HEK293 (cell line): ENCODE results near the gene CAP1.

Experiments
- CTCF ChIA-PET: fragments of 350-600 bp; formaldehyde crosslinking; extraction: SDS; loops from one replicate; lab custom pipeline; 2021; ENCODE audit warnings: antibody characterized with exemption; lab: Yijun Ruan, JAX
- POLR2A ChIA-PET: fragments of 300-600 bp; formaldehyde crosslinking; extraction: SDS; loops from one replicate; lab custom pipeline; 2020; ENCODE audit warnings: antibody characterized with exemption, inconsistent platforms; lab: Yijun Ruan, JAX
- H3K27ac ChIP-seq: fragments of 200-500 bp; sonication (Bioruptor generic); 2 replicates; pipeline ENCODE4 v1.5.1; 2014; ENCODE audit warnings: low read depth, low read length, control low read depth, inconsistent platforms; ENCODE audit errors: extremely low read depth
- H3K36me3 ChIP-seq, 2 experiments: fragments of 200-500 bp in 1 of 2; sonication (Bioruptor generic) in 1 of 2; 1 replicate in 1 of 2; 2 replicates in 1 of 2; pipeline ENCODE4 v1.5.1; 2014 to 2017; ENCODE audit warnings: inconsistent platforms in 2 of 2, low read length in 2 of 2; ENCODE audit not compliant: control insufficient read depth in 2 of 2, insufficient read depth in 1 of 2
- H3K4me1 ChIP-seq: fragments of 200-500 bp; sonication (Bioruptor generic); 2 replicates; pipeline ENCODE4 v1.5.1; 2014; ENCODE audit warnings: mild to moderate bottlenecking, low read length, inconsistent platforms; ENCODE audit not compliant: control insufficient read depth, insufficient read depth
- H3K4me3 ChIP-seq: 2 replicates; pipeline ENCODE4 v1.5.1; 2011; ENCODE audit warnings: low read depth, mild to moderate bottlenecking, control low read depth, low read length, moderate library complexity
- H3K9me3 ChIP-seq: fragments of 200-500 bp; sonication (Bioruptor generic); 2 replicates; pipeline ENCODE4 v1.5.1; 2014; ENCODE audit warnings: low read depth, low read length, inconsistent platforms; ENCODE audit not compliant: control insufficient read depth, insufficient read depth
- GLIS1 ChIP-seq: fragments of 450-650 bp; formaldehyde crosslinking; IDR thresholded peaks from 2 replicates; pipeline ENCODE4 v1.5.1; 2016; ENCODE audit warnings: missing biosample characterization, missing genetic modification characterization
- OVOL3 ChIP-seq: fragments of 450-650 bp; formaldehyde crosslinking; IDR thresholded peaks from 2 replicates; pipeline ENCODE4 v1.5.1; 2016; ENCODE audit warnings: missing biosample characterization, missing genetic modification characterization
- ZIC2 ChIP-seq: fragments of 450-650 bp; formaldehyde crosslinking; IDR thresholded peaks from 2 replicates; pipeline ENCODE4 v1.5.1; 2016; ENCODE audit warnings: missing biosample characterization, missing genetic modification characterization
- ZNF146 ChIP-seq: fragments of 450-650 bp; formaldehyde crosslinking; IDR thresholded peaks from 2 replicates; pipeline ENCODE4 v1.5.1; 2016; ENCODE audit warnings: missing biosample characterization, missing genetic modification characterization
- ZNF350 ChIP-seq: fragments of 450-650 bp; formaldehyde crosslinking; IDR thresholded peaks from 2 replicates; pipeline ENCODE4 v1.5.0; 2017; ENCODE audit warnings: missing biosample characterization, mild to moderate bottlenecking, missing genetic modification characterization
- ZNF37A ChIP-seq: fragments of 450-650 bp; IDR thresholded peaks from 2 replicates; pipeline ENCODE4 v1.5.1; 2018; ENCODE audit warnings: missing biosample characterization, missing genetic modification characterization
- ZNF629 ChIP-seq: fragments of 450-650 bp; formaldehyde crosslinking; IDR thresholded peaks from 2 replicates; pipeline ENCODE4 v1.5.1; 2017; ENCODE audit warnings: missing biosample characterization, missing genetic modification characterization
- ZSCAN16 ChIP-seq: fragments of 450-650 bp; formaldehyde crosslinking; IDR thresholded peaks from 2 replicates; pipeline ENCODE4 v1.5.1; 2016; ENCODE audit warnings: missing biosample characterization, missing genetic modification characterization
- TF ChIP-seq, protein P1 (sequence below): fragments of 450-650 bp; formaldehyde crosslinking; optimal IDR thresholded peaks from 2 replicates; pipeline ENCODE3; 2016; ENCODE audit warnings: missing biosample characterization, mild to moderate bottlenecking, missing genetic modification characterization
- TF ChIP-seq, protein P2 (sequence below): fragments of 450-650 bp; formaldehyde crosslinking; IDR thresholded peaks from 2 replicates; pipeline ENCODE4 v1.5.1; 2016; ENCODE audit warnings: missing biosample characterization, missing genetic modification characterization, low read depth
- TF ChIP-seq, protein P3 (sequence below): fragments of 450-650 bp; formaldehyde crosslinking; IDR thresholded peaks from 2 replicates; pipeline ENCODE4 v1.5.1; 2016; ENCODE audit warnings: missing biosample characterization, missing genetic modification characterization

The CAP1 gene

DNA sequence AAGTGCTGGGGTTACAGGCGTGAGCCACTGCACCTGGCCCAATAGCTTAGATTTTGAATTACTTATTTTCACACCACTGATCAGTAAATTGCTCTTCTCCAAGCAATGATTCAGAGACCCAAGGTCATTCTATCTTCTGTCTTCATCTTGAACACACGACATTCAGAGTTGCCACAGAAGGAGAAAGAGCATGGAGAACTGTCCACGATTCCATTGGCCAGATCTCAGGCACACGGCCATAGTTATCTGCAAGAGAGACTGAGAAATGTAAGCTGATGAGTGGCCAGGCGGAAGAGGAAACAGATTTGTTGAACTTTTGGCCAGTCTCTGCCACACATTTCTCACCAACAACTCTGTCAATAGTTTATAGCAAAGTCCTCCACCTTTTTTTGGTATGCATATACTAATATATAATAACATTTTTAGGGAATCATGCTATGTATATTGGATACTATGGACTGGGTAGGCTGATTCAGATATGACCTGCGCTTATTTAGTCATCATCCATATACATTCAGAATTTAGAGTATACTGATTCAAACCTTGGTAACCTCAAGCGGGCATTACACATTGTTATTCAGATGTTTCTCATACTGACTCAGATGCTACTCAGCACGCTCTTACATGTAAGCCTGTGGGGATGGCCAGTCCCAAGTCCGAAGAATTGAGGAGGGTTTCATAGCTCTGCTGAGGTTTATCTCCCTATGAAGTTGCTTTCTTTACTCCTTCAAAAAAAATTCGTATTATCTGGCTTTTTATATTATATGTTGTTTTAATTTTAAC lies 25.5 kb upstream of the CAP1 start:
- Histone ChIP-seq H3K9me3 (no peaks in the 10 kb centered on the region), H3K4me3 (no peak overlapping the region), H3K4me1 (no peaks in the 10 kb centered on the region), H3K27ac (no peak overlapping the region), H3K36me3 (no peaks in the 10 kb centered on the region)
- TF ChIP-seq ZNF146 (tag by site-specific recombination) (no peak), ZNF629 (tag by site-specific recombination) (no peak), OVOL3 (tag by site-specific recombination) (no peak)
- TF ChIP-seq, protein P1, sequence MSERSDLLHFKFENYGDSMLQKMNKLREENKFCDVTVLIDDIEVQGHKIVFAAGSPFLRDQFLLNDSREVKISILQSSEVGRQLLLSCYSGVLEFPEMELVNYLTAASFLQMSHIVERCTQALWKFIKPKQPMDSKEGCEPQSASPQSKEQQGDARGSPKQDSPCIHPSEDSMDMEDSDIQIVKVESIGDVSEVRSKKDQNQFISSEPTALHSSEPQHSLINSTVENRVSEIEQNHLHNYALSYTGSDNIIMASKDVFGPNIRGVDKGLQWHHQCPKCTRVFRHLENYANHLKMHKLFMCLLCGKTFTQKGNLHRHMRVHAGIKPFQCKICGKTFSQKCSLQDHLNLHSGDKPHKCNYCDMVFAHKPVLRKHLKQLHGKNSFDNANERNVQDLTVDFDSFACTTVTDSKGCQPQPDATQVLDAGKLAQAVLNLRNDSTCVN = no peak
- POLR2A ChIA-PET = interaction anchor here (1.3 kb wide), 1 partner anchor 25 kb away, joined by 4 read pairs; the partner anchor contains the start of gene CAP1
- CTCF ChIA-PET = interaction anchor here (0.6 to 3.1 kb wide), 4 partner anchors 17 to 137 kb away, joined by 3 to 15 read pairs (median 3); no protein-coding TSS in a partner anchor

DNA sequence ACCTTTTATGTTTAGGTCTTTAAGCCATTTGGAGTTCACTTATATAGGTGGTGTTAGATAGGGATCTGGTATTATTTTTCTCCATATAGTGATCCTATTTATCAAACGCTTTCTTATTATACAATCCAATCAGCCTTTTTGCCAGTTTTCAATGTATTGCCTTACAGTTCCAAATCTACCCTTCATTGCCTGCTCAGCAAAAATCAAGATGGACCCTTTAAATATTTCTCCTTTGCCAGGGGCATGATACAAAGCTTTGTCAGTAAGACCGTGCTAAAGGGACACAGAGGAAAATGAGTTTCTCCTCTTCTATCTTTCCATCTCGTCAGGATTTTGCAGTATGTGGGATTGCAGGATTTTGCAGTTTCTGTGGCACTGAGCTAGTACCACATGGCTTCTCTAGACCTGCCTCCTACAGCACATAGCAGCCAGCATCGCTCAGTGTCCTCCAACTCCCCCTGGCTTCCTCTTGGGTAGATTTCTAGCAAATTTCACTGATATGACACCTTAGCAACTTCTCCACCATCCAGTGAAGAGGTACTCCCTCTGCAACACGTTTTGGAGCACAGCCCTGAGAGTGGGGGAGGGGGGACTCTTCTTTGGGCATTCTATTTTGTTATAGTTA lies 22.5 kb upstream of the CAP1 start:
- CTCF ChIA-PET = interaction anchor here (0.7 kb wide), 2 partner anchors 198 to 489 kb away, joined by 4 to 6 read pairs; no protein-coding TSS in a partner anchor

DNA sequence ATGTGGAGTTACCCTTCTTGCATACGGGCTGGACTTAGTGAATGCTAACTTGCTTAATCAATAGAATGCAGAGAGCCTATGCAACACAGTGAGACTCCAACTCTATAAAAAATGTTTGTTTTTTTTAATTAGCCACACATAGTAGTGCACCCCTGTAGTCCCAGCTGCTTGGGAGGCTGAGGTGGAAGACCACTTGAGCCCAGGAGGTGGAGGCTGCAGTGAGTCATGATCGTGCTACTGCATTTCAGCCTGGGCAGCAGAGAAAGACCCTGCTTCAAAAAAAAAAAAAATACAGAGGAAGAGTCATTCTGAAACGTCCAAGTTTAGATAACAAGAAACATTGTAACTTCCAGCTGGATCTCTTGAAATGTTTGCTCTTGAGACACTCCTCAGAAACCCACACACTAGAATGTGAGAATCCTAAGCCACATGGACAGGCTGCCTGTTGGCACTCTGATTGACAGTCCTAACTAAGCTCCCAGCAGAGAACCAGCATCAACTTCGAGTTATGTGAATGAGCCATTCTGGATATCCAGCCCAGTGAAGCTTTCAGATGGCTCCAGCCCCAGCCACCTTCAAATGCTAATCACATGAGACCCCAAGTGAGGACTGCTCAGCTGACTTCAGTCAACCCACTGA lies 20.0 kb upstream of the CAP1 start:
- no peaks in the 10 kb centered on the region for H3K9me3 ChIP-seq
- no peak overlapping the region for H3K4me3 ChIP-seq
- POLR2A ChIA-PET = no interaction called here
- peak; percentile 31; the same call in 1 of the 2 replicates for TF ChIP-seq GLIS1
- no peak for TF ChIP-seq ZNF37A (tag by site-specific recombination)
- TF ChIP-seq ZSCAN16 (tag by site-specific recombination) = no peak
- H3K27ac ChIP-seq = no peak overlapping the region
- no peaks in the 10 kb centered on the region for H3K4me1 ChIP-seq
- H3K36me3 ChIP-seq = no peaks in the 10 kb centered on the region
- CTCF ChIA-PET = interaction anchor here (0.6 to 2.2 kb wide), 2 partner anchors 9 to 12 kb away, joined by 3 to 6 read pairs; no protein-coding TSS in a partner anchor

More for the DNA sequence above, 22.5 kb upstream of the CAP1 start:
- Histone ChIP-seq H3K27ac (no peak overlapping the region), H3K4me3 (no peak overlapping the region), H3K4me1 (no peaks in the 10 kb centered on the region), H3K9me3 (no peaks in the 10 kb centered on the region), H3K36me3 (no peaks in the 10 kb centered on the region)
- POLR2A ChIA-PET = no interaction called here
- TF ChIP-seq, protein P2, sequence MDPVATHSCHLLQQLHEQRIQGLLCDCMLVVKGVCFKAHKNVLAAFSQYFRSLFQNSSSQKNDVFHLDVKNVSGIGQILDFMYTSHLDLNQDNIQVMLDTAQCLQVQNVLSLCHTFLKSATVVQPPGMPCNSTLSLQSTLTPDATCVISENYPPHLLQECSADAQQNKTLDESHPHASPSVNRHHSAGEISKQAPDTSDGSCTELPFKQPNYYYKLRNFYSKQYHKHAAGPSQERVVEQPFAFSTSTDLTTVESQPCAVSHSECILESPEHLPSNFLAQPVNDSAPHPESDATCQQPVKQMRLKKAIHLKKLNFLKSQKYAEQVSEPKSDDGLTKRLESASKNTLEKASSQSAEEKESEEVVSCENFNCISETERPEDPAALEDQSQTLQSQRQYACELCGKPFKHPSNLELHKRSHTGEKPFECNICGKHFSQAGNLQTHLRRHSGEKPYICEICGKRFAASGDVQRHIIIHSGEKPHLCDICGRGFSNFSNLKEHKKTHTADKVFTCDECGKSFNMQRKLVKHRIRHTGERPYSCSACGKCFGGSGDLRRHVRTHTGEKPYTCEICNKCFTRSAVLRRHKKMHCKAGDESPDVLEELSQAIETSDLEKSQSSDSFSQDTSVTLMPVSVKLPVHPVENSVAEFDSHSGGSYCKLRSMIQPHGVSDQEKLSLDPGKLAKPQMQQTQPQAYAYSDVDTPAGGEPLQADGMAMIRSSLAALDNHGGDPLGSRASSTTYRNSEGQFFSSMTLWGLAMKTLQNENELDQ (tag by site-specific recombination) = no peak
- TF ChIP-seq ZNF350 (tag by site-specific recombination) (no peak), ZIC2 (no peak)
- TF ChIP-seq, protein P3, sequence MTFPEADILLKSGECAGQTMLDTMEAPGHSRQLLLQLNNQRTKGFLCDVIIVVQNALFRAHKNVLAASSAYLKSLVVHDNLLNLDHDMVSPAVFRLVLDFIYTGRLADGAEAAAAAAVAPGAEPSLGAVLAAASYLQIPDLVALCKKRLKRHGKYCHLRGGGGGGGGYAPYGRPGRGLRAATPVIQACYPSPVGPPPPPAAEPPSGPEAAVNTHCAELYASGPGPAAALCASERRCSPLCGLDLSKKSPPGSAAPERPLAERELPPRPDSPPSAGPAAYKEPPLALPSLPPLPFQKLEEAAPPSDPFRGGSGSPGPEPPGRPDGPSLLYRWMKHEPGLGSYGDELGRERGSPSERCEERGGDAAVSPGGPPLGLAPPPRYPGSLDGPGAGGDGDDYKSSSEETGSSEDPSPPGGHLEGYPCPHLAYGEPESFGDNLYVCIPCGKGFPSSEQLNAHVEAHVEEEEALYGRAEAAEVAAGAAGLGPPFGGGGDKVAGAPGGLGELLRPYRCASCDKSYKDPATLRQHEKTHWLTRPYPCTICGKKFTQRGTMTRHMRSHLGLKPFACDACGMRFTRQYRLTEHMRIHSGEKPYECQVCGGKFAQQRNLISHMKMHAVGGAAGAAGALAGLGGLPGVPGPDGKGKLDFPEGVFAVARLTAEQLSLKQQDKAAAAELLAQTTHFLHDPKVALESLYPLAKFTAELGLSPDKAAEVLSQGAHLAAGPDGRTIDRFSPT (tag by site-specific recombination) = no peak
